Nephron progenitor cell (in vitro differentiated cells): ENCODE measurements around the gene INPP5A.

ENCODE experiments used
- DNase-seq: peaks from one replicate; pipeline ENCODE4 v3.0.0; 2021
- H3K27ac Mint-ChIP-seq: 2 replicates; pipeline ENCODE4 v1.8.0; 2021; ENCODE audit warnings: mild to moderate bottlenecking, moderate library complexity, mixed read lengths
- H3K27me3 Mint-ChIP-seq: 2 replicates; pipeline ENCODE4 v1.8.0; 2021; ENCODE audit warnings: mild to moderate bottlenecking, low read depth, mixed read lengths; ENCODE audit not compliant: poor library complexity
- H3K36me3 Mint-ChIP-seq: 2 replicates; pipeline ENCODE4 v1.8.0; 2021; ENCODE audit warnings: low read depth, mixed read lengths
- H3K4me1 Mint-ChIP-seq: 2 replicates; pipeline ENCODE4 v1.8.0; 2021; ENCODE audit warnings: mixed read lengths
- H3K4me3 Mint-ChIP-seq: 2 replicates; pipeline ENCODE4 v1.8.0; 2021; ENCODE audit warnings: mild to moderate bottlenecking, moderate library complexity, mixed read lengths
- H3K9me3 Mint-ChIP-seq: 2 replicates; pipeline ENCODE4 v1.8.0; 2021; ENCODE audit warnings: mild to moderate bottlenecking, moderate library complexity, mixed read lengths
- TF ChIP-seq, protein P1 (sequence below): fragments of 200-600 bp; sonication (generic); IDR thresholded peaks from 2 replicates; pipeline ENCODE4 v1.5.0; 2021; ENCODE audit warnings: antibody characterized with exemption

INPP5A gene

DNA sequence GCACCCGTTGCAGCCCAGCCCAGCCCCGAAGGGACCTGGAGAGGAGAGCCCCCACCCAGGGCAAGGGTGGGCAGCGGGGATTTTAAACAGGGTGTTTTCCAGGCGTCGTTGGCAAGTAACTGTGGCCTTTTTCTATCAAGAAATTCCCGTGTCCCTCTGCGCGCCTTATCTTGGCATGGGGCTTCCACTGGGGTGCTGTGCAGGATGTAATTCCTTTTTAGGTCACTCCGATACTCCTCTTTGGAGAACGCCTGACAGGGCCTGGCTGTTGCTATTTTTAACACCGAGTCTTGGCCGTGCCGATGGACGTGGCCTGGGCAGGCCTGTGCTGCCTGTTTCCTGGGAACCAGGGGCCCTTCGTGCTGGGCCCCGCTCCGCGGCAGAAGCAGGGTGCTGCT is 93.8 kb downstream of the INPP5A start:
- no peak for DNase-seq
- Mint-ChIP-seq H3K4me3 (no peak overlapping the region), H3K9me3 (no peaks in the 10 kb centered on the region), H3K27me3 (peaks cover 9% of the 10 kb centered on the region), H3K4me1 (peaks cover 48% of the 10 kb centered on the region), H3K36me3 (no peaks in the 10 kb centered on the region), H3K27ac (no peak overlapping the region)
- TF ChIP-seq, protein P1, sequence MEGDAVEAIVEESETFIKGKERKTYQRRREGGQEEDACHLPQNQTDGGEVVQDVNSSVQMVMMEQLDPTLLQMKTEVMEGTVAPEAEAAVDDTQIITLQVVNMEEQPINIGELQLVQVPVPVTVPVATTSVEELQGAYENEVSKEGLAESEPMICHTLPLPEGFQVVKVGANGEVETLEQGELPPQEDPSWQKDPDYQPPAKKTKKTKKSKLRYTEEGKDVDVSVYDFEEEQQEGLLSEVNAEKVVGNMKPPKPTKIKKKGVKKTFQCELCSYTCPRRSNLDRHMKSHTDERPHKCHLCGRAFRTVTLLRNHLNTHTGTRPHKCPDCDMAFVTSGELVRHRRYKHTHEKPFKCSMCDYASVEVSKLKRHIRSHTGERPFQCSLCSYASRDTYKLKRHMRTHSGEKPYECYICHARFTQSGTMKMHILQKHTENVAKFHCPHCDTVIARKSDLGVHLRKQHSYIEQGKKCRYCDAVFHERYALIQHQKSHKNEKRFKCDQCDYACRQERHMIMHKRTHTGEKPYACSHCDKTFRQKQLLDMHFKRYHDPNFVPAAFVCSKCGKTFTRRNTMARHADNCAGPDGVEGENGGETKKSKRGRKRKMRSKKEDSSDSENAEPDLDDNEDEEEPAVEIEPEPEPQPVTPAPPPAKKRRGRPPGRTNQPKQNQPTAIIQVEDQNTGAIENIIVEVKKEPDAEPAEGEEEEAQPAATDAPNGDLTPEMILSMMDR, result no peak

DNA sequence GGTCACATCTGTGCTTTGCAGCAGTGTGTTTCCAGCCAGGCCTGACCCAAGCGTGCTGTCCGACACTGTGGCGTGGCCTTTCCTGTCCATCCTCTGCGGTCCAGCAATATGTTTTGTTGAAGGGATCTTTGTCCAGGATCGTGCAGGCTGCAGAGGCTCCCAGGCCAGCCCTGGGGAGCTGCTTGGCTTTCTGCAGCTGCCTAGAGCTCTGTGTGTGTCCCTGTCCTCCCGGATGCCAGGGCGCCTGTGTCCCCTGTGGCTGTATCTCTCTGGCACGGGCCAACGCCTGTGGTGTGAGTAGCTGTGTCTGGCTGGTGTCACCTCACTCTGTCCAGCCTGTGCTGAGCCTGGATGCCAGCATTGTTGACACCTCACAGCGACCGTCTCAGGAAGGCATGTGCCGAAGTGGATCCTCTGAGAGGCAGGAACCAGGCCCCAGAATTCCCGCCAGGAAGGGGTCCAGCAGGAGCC is 94.5 kb downstream of the INPP5A start:
- Mint-ChIP-seq H3K36me3 (no peaks in the 10 kb centered on the region), H3K4me3 (no peak overlapping the region), H3K4me1 (peaks cover 40% of the 10 kb centered on the region), H3K27ac (no peak overlapping the region), H3K27me3 (peaks cover 9% of the 10 kb centered on the region), H3K9me3 (no peaks in the 10 kb centered on the region)
- TF ChIP-seq, protein P1, result no peak
- no peak for DNase-seq

DNA sequence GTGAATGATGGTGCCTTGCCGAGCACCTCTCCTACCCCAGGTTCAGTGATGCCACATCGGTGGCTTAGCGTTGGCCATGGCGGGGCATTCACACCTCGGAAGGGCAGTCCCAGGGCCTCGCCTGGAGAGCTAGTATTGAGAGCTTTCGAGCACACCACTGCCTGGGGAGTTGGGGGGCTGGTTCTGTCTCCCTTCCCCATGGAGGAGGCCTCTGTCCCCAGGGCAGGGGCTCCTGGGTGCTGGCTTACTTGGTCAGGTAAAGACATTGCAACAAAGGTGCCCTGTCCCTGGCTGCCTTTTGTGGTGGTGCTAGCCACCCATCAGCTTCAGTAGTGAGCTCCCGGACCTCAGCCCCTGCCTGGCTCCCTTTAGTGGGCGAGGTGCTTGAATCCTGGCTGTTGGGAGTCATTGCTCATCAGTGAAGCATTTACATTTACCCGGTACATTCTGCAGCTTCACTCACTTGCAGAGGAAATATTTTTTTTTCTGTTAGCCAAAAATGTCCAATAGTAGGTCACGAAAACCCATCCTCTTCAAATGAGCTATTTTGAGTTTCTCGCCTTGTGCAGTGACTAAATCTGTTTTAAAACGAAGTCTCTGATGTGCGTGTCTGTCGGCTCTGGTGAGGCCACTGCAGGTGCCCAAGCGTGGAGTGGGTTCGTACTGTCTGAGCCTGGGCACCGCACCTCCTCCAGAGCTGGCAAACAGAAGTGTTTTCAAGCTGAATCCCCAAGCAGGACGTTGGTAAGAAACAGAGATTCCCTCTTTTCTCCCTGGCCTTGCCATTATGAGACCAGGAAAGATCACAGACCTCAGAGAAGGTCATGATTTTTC is 95.5 kb downstream of the INPP5A start:
- H3K9me3 Mint-ChIP-seq, result no peaks in the 10 kb centered on the region
- no peak overlapping the region for H3K4me3 Mint-ChIP-seq
- DNase-seq, result no peak
- peaks cover 39% of the 10 kb centered on the region for H3K4me1 Mint-ChIP-seq
- peaks cover 14% of the 10 kb centered on the region for H3K27me3 Mint-ChIP-seq
- no peak overlapping the region for H3K27ac Mint-ChIP-seq
- TF ChIP-seq, protein P1, result no peak
- no peaks in the 10 kb centered on the region for H3K36me3 Mint-ChIP-seq

DNA sequence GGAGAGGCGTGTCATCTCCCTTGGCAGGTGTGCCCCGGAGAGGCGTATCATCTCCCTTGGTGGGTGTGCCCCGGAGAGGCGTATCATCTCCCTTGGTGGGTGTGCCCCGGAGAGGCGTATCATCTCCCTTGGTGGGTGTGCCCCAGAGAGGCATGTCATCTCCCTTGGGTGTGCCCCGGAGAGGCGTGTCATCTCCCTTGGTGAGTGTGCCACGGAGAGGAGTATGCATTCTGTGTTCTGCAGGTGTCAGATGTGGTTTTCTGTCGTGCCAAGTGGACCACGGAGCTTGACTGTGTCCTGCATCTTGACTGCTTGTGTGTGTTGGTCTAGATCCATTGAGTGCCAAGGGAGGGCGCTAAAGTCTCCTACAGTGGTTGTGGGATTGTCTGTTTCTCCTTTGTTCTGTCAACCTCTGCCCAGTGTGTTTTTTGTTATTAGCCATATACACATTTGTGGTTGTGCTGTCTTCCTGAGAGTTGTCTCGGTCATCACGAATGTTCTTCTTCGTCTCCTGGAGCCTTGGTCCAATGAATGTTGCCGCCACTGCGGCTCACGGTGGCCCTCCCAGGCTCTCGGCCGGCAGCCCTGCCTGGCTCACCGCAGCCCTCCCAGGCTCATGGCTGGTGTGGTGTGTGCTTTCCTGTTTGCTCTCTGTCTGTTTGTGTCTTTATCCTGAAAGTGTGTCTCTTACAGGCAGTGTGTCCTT is 96.8 kb downstream of the INPP5A start:
- H3K4me1 Mint-ChIP-seq, result peaks cover 30% of the 10 kb centered on the region

DNA sequence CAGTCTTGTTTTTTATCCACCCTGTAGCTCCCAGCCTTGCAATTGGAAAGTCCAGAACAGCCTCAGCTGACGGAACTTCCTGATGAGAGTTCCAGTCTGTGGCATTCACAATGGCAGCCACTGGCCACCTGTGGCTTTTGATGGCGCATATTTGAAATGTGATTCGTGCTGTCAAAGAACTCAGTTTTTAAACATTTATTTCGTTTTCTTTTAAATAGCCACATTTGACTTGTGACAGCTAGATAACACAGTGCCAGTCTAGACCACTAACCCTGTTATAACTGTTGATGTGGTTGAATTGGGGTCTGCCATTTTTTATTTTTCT is 97.3 kb downstream of the INPP5A start:
- H3K4me3 Mint-ChIP-seq, result no peak overlapping the region
- peaks cover 11% of the 10 kb centered on the region for H3K9me3 Mint-ChIP-seq
- no peak for DNase-seq
- no peak overlapping the region for H3K27ac Mint-ChIP-seq
- TF ChIP-seq, protein P1, result no peak
- H3K36me3 Mint-ChIP-seq, result peaks cover 5% of the 10 kb centered on the region
- H3K4me1 Mint-ChIP-seq, result peaks cover 25% of the 10 kb centered on the region
- H3K27me3 Mint-ChIP-seq, result peaks cover 16% of the 10 kb centered on the region

More for the DNA sequence above, 96.8 kb downstream of the INPP5A start:
- no peak for DNase-seq
- TF ChIP-seq, protein P1, result no peak
- peaks cover under 1% of the 10 kb centered on the region for H3K36me3 Mint-ChIP-seq
- no peak overlapping the region for H3K4me3 Mint-ChIP-seq
- peaks cover 6% of the 10 kb centered on the region for H3K9me3 Mint-ChIP-seq
- no peak overlapping the region for H3K27ac Mint-ChIP-seq
- peaks cover 16% of the 10 kb centered on the region for H3K27me3 Mint-ChIP-seq
